ENCODE data around the gene GPR155.

Gene GPR155

GRCh38 chr2:174486563-174487107 lies at the start of gene GPR155:
Gene GPR155, minus strand, starts transcription at chr2:174487029. Its CDS starts 5,073 bp downstream, at chr2:174481956.
- DNase-seq = peak; percentile 80

DNA sequence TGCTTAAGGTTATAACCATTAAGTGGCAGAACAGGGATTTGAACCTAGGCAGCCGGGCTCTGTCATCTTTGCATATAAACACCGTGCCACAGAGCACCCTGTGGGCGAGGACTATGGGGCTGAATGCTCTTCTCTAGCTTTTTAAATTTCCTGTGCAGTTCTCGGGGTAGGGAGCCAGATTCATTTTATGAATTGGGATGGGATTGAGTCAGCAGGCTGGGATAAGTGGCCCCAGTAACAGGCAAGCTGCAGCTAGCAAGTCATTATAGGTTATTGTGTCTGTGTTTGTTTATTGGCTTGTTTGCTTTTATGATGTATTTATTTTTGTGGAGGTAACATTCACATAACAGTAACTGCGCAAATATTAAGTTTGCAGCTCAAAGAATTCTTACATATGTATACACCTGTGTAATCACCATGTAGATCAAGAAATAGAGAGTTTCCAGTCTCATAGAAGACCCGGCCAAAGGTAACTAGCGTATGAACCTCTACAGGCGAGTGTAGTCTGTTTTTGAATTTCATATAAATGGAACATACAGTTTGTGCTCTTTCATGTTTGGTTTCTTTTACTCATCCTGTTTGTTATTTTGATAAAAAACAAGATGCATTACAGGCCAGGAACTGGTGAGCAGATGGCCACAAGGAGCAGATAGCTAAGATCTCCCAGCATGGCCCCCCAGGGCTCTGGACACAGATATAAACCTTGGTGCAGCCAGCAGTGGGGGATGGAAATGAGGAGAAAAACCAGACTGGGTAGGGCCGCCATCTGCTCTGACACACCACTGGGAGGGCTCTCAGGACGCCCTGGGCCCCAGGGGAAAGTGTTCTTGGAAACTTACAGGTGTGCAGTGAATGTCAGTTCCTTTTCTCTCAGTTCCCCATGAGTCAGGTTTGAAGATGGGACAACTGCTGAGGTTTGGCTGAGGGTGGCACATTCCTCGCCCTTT lies 49.2 kb upstream of the GPR155 start:
- DNase-seq = no peak

DNA sequence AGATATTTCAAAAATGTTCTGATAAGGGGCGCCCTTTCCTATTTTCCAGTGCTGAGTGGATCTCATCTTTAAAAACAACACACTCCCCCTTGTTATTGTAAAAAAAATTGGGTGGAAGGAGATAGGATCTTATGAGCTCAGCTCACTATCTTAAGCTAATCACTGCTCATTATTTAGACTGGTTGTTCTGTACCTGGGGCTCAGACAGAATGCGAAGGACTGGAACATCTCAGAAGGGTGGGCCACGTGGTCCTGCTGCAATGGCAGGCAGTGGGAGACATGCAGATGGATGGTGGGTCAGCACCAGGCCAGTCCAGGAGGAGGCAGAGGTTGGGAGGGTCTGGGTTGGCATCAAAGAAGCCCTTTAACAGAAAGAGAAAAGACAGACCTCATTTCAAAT lies 48.3 kb upstream of the GPR155 start:
- no peak for DNase-seq

- DNase-seq = no peak
Measured at GRCh38 chr2:174529916-174530315, 43.1 kb upstream of the GPR155 start.

GRCh38 chr2:174527959-174528358 lies 41.1 kb upstream of the GPR155 start:
- DNase-seq = no peak

DNA sequence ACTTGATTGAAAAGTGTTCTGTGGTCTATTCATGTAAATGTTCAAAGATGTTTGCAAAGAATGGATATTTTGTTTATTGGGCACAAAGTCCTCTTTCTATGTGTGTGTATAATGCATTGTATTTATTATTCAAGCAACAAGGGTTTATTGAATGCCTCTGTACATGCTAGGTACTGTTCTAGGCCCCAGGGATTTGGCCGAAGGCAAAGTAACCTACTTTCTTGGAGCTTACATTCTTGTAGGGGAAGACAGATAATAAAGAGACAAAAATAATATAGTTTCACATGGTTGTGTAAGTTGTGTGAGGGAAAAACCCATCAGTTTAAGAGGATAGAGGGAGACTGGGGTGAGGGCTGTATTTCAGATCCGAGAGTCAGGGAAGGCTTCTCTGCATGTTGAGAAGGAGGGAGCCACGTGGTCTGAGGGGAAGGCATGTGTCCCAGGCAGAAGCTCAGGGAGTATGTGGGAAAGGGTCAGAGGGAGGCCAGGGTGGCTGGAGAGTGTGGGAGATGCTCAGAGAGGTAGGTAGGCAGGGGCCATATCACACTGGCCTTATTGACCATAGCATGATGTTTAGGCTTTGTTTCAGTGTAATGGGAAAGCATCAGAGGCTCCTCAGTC lies 40.4 kb upstream of the GPR155 start:
- no peak for DNase-seq

GRCh38 chr2:174524527-174524926 lies 37.7 kb upstream of the GPR155 start:
- DNase-seq = no peak

- DNase-seq = no peak
Measured at GRCh38 chr2:174522553-174522952, 35.7 kb upstream of the GPR155 start.

- no peak for DNase-seq
Measured at GRCh38 chr2:174518395-174518794, 31.6 kb upstream of the GPR155 start.

DNA sequence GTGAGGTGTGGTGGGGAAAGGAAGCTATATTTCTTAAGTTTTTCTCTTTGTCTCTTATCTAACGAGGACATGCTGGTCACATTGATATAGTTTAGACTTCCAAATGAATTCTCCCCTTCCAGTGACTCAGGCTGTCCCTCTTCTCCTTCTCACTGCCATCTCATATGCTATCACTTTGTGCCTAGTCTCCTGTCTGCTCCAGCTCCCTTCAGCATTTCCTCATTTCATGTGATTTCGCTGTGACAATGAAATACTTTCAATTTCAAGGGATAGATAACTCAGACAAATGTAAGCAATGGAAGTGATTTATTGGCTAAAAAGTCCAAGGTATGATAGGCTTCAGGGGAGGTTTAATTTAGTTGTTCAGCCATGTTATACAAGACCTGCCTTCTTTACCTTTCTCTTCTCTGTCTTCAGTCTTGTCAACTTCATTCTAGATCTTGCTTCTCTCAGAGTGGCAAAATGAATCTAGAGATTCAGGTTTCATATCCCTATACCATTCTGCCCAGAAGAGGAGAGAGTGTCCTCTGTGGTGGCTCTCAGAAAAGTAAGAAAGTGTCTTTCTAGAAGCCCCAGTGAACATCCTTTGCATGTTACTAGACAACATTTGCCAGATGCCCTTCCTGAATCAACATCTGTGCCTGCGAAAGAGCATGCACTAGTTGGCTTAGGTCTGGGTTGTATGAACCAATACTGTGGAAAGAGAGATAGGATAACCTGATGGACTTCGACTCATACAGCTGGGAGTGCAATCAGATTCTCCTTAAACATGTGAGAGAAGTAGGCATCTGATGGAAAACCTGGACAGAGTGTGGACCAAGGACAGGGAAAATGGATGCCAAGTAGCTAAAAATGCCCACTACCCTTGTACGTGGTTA lies 29.9 kb upstream of the GPR155 start:
- no peak for DNase-seq

GRCh38 chr2:174512345-174512744 lies 25.5 kb upstream of the GPR155 start:
- DNase-seq = no peak

DNA sequence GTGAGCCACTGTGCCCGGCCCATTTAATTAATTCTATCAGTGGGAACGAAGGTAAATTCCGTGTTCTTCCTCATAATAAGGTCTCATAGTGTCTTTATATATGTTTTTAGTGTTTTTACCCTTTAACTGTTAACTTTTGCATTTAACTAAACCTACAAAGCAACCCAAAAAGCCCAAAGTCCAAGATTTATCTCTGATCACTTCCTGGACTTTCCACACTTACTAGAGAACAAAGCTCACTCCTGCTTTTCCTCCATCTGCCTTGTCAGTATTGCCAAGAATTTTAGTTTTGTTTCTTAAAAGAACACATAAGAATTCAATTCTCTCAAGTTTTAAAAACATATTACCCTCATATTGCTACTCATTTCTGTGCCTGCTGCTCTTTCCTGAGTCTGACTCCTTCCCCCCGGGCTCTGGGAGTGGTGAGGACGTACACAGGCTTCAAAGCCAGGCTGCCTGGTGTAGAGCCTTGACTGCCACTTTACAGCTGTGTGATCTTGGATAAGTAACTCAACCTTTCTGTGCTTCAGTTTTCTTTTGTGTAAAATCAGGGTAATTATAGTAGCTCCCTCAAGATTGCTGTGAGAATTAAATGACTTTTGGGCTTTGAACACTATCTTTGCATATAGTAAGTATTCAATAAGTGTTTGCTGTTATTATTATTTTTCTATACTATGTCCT lies 24.9 kb upstream of the GPR155 start:
- DNase-seq = no peak

DNA sequence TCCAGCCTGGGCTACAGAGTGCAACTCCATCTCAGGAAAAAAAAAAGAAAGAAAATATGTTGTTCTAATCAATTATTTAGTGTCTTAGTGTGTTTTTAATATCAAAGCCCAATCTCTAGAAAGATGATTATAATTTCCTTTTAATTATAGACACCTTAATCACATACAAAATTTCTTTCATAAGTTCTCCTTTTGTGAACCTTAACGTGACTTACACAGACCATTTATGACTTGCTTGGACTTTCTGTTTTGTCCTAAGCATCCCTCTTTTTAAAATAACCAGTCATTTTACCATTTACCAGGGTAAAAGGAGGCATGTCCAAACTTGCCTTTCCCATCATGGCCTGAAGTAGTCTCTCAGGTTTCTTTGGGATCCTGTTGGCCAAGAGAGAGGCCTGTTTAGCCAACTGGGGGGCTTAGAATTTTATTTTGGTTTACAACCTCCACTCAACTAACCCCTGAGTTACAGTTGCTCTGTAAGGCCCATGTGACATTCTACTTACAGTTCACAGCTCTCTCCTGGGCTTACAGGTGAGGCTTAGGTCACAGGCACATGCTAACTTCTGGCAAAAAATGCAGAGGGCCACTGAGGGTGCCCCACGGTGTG lies 23.9 kb upstream of the GPR155 start:
- no peak for DNase-seq

DNA sequence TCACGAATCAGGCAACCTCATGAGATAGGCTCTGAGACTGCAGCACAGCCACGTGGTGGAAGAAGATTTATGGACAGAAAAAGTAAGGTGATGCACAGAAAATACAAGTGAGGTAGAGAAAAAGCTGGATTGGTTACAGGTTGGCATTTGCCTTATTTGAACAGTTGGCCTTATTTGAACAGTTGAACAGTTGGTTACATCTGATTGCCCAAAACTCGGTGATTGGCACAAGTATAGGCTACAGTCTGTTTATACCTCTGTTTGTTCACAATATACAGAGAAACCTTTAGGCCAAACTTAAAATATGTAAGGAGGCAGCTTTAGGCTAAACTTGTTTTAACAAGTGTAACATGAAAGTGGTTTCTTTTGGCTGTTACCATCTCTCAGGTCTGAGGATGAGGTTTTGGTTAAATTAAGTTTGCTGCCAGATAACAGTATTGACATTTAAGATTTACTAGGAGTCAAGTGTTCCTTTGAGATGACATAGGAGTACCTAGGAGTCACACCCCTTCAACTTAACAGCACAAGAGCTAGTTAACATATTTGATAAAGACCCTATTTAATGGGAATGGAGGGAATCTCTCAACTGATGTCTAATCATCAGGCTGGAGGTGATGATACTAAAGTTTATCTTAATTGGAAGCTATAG lies 16.5 kb upstream of the GPR155 start:
- no peak for DNase-seq

DNA sequence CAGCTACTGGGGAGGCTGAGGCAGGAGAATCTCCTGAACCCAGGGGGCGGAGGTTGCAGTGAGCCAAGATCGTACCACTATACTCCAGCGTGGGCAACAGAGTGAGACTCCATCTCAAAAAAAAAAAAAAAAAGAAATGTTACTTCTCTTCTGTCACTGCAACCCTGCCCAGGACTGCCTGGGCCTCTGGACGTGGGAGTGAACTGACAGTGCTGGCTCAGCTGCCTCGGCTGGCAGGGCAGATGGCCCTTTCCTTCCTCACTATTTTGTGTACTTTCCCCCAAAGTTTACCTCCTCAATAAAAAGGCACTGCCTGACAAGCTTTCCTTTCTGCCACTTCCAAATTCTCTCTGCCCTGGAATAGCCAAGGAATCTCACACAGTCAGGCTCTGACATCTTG lies 12.5 kb upstream of the GPR155 start:
- DNase-seq = no peak

DNA sequence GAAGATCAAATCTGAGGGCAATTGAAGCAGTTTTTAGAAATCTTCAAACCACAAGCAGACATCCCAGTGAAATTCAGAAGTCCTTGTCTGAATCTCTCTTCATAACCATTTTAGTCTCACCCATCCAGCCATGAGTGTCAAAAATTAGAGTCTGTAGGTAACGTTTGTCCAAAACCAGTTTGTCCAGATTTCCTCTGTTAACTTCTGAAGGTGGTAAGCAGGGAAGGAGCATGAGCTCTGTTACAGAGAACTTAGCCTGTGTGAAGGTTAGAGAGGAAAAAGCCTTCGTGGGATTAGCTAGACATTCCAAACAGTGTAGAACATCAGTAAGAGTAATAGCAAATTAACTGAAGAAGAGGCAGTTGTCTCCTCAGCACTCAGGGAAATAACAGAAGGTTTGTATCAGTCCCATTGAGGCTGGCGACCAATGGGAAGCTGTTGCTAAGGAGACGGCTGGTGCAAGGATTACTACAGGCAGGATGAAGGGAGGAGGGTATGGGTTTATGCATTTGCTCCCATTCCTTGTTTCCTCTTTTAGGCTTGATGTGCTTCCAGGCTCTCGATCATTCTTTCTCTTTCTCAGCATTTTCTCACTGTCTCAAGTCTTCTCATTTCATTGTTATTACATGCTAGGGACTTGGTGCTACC lies 8.7 kb upstream of the GPR155 start:
- DNase-seq = no peak

DNA sequence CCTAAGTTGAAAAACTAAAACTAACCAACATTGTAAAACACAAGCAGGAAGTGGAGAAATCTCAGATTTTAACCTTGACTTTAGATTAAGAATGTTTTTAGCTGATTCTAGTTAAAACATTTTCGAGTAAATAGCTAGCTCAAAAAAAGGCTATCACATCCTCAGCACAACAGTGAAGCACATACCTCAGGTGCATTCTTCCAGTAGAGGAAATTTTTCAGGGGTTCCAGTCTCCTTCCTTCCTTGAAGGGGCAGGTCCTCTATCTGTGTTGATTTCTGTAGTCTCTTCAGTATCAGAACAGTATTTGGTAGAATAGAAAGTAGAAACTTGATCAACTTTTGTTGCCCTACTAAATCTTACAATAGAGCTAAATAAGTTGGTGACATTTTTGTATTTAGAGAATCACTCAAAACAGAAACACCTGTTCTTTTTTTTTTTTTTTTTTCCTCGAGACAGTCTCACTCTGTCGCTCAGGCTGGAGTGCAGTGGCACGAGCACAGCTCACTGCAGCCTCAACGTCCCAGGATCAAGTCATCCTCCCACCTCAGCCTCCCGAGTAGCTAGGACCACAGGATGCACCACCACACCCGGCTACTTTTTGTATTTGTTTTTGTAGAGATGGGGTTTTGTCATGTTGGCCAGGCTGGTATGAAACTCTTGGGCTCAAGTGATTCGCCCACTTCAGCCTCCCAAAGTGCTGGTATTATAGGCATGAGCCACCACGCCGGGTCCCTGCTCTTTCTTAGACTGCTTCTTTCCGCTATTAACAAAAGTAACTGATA lies 6.9 kb upstream of the GPR155 start:
- DNase-seq = no peak

- no peak for DNase-seq
Measured at GRCh38 chr2:174492963-174493431, 6.2 kb upstream of the GPR155 start.

DNA sequence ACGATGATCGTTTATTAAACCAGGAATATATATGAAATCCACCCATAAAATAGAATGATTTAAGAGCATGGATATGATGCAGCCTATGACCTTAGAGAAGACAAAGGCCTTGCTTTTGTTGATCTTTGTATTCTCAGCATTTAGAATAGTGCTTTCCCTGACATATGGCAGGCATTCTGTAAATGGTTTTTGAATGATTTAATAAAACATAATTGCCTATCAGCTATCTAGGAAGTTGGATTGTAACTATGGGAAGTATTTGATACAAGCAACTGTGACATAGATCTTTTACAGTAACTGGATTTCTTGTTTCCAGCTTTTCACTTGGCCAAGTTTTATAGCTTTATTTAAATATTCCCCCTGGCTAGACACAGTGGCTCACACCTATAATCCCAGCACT lies 5.1 kb upstream of the GPR155 start:
- no peak for DNase-seq

- DNase-seq = no peak
Measured at GRCh38 chr2:174490051-174490450, 3.2 kb upstream of the GPR155 start.

All from activated CD8-positive, alpha-beta memory T cell treated with anti-CD3 and anti-CD28 coated beads, Interleukin-2, amount 50 U/mL, for 48 hours (primary cell).